Stimulated activated CD8-positive, alpha-beta memory T cell treated with anti-CD3 and anti-CD28 coated beads, Interleukin-15, amount 100 ng/mL, for 48 hours (primary cell): Measurements from ENCODE around the gene FXYD4.
A peak's percentile ranks its signal among the peaks of the same experiment; 100 is the strongest.

Source experiments
- DNase-seq, 2 donors: peaks; one replicate each; pipeline ENCODE4 v3.0.0-alpha.2; 2020; ENCODE audit warnings: low read depth in 2 of 2

FXYD4 gene

GRCh38 chr10:43395571-43396060 lies 24.2 kb downstream of the FXYD4 start:
- DNase-seq: peak in 1 of 2 donors; percentile 32

- peak; percentile 73 to 74 for DNase-seq
Observed at GRCh38 chr10:43396061-43396927, 24.9 kb downstream of the FXYD4 start.

DNA sequence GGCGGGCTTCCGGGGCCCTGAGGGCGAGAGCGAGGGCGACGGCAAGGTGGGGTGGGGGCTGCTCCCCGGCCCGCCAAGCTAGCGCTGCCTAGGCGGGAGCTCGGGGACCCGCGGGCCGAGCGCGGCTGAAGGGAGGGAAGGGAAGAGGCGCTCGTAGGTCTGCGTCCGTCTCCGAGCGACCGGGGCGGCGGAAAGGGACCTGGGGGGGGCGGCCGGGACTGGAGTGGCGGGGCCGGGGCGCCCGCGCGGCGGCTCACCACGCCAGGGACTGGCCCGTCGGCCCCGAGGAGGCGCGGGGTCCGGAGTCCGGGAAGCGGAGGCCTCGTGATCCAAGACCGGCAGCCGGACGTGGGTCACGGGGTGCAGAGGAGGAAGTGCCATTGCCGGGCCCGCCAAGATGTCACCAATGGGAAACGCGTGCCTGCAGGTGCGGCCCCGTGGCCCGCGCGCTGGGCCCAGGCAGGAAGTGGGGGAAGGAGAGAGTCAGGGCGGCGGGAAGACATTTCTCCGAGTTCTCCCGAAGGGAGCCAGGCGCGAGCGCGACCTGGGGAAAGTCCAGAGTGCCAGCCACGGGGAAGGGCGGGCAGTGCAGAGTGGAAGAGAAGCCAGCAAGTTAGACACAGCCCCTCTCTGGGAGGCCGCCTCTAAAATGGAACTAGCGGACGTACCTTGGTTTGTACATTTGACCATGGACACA lies 25.6 kb downstream of the FXYD4 start:
- peak; percentile 84 to 85 for DNase-seq

DNA sequence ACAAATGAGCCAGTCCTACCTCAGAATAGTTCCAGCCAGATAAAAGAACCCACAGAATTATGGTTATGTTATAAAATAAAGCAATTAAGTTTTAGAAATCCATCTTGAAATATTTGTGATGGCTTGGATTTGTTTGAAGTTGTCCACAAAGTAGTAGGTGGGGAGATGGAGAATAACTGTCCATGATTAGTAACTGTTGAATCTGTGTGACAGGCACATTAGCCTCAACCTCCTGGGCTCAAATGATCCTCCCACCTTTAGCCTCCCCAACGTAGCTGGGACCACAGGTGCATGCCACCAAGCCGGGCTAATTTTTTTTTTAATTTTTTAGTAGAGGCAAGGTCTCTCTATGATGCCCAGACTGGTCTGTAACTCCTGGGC lies 27.5 kb downstream of the FXYD4 start:
- DNase-seq: no peak

GRCh38 chr10:43399320-43400310 lies 28.2 kb downstream of the FXYD4 start:
- DNase-seq: no peak

GRCh38 chr10:43401627-43402026 lies 30.2 kb downstream of the FXYD4 start:
- DNase-seq: no peak

DNA sequence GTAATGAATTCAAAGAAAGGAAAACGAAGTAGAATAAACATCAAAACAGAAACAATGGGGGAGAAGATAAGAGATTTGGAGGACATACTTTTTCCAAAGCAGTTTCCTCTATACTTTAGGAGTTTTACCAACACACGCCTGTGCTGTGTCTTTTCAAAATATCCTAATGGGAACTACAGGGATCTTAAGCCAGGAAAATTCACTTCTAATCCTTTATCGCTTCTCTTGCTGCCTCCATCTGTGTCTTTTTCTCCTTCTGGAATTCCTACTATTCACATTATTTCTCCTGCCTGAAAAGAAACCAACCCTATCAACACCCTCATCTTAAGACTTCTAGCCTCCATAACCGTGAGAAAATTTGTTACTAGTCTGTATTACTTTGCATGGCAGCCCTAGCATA lies 30.7 kb downstream of the FXYD4 start:
- no peak for DNase-seq

DNA sequence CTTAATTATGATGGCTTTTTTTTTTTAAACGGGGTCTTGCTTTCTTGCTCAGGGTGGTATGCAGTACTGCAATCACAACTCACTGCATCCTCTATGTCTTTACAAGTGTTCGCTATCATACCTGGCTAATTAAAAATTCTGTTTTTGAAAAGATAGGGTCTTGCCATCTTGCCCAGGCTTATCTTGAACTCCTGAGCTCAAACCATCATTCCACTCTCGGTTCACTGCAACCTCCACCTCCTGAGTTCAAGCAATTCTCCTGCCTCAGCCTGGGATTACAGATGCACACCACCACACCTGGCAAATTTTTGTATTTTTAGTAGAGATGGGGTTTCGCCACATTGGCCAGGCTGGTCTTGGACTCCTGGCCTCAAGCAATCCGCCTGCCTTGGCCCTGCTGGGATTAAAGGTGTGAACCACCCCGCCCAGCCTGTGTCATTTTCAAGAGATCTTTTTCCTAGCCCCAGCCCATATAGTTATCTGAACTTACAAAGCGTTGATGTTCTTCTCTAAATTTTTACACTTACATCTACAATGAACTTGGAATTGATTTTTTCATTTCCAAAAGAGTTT lies 31.5 kb downstream of the FXYD4 start:
- DNase-seq: no peak

- no peak for DNase-seq
Observed at GRCh38 chr10:43403911-43404703, 32.7 kb downstream of the FXYD4 start.

DNA sequence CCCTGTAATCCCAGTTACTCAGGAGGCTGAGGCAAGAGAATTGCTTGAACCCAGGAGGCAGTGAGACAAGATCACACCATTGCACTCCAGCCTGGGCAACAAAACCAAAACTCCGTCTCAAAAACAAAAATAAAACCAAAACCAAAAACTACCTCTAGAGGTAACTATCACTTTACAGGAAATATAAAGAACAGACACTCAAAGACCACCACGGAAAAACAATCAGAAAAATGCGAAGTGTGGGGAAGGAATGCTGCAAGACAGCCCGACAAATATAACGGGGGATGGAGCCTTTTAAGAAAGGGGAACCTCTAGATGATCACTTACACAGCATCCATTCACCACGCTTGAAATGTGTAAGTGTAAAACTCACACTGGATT lies 33.3 kb downstream of the FXYD4 start:
- no peak for DNase-seq

- DNase-seq: peak in 1 of 2 donors; percentile 46
Observed at GRCh38 chr10:43407148-43407575, 35.7 kb downstream of the FXYD4 start.

DNA sequence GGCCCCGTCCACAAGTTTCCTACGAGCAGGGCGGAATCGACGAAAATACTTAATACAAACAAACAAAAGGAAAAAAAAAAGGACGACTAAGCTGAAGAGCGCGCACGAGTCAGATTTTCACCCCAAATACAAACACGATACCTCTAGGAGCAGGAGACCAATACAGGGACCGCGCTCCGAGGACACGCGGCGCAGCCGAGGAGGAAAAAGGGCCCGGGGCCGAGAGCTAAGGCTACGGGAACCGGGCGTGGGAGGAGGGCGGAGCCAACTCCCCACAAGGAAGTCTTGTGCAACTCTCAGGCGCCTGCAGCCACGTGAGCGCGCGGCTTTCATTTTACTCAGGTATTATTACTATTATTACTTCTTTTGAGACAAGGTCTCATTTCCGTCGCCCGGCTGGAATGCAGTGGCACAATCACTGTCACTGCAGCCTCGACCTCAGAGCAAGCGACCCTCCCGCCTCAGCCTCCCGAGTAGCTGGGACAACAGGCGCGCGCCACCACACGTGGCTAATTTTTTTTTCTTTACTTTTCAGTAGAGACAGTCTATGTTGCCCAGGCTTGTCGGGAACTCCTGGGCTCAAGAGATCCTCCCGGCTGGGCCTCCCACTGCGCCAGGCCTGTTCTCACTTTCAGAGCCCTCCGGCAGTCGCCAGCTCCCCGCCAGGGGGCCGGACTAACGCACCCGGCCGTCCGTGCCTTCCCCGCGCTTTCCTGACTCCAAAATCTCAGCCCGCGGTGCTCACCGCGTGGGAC lies 36.3 kb downstream of the FXYD4 start:
- peak; percentile 85 for DNase-seq

DNA sequence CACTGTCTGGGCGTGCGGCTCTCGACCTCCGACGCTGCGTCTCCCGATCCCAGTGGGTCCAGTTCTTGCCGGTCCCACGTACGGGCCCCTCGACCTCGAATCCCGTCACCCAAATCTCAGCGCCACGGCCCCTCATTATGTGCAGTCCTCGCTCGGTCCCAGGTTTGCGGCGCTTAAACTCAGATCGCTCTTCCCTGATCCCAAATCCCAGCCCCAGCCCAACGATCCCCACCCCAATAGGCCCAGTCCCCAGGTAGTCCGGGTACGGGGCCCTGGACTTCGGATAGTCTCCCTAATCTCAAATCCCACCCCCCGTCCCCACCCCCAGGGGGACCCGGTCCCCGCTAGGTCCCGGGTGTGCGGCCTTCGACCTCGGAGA lies 36.9 kb downstream of the FXYD4 start:
- no peak for DNase-seq

GRCh38 chr10:43408710-43409384 lies 37.4 kb downstream of the FXYD4 start, which contains the start of gene HNRNPF:
HNRNPF (minus strand) TSS chr10:43409186; CDS start chr10:43387884, 21,302 bp downstream.
- DNase-seq: peak; percentile 93 to 94

DNA sequence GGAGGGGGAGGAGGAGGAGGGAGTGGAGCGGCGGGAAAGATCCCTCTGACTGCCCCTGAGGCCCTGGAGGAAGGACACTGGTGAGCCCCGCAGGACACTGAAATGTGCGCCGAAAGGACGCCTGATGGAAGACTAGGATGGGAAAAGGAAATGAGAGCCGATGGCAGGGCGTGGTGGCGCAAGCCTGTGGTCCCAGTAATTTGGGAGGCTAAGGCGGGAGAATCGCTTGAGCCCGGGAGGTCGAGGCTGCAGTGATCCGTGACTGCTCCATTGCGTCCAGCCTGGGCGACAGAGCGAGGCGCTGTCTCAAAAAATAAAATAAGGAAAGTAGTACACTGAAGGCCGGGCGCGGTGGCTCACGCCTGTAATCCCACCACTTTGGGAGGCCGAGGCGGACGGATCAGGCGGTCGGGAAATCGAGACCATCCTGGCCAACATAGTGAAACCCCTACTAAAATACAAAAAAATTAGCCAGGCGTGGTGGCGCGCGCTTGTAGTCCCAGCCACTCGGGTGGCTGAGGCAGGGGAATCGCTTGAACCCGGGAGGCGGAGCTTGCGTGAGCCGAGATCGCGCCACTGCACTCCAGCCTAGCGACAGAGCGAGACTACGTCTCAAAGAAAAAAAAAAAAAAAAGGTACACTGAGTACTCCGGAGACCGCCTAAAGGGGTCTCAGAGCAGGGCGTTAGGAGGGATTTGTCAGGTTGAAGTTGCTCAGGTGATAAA lies 38.1 kb downstream of the FXYD4 start:
- DNase-seq: peak; percentile 48 to 69

- DNase-seq: no peak
Observed at GRCh38 chr10:43410345-43410744, 38.9 kb downstream of the FXYD4 start.

GRCh38 chr10:43411536-43411935 lies 40.1 kb downstream of the FXYD4 start:
- no peak for DNase-seq

- DNase-seq: no peak
Observed at GRCh38 chr10:43415544-43415943, 44.1 kb downstream of the FXYD4 start.
